K562 (cell line): ENCODE measurements around the gene HPSE2. TPM values are rescaled to one million over a fixed set of nuclear protein-coding genes. Genes with fewer than 3 reads are reported as not detected.

ENCODE experiments used
- ATAC-seq: fragments of 200-7000 bp; cut with Tn5 transposase; 3 replicates; pipeline ENCODE4 v1.9.1; 2020; ENCODE audit warnings: moderate library complexity
- BruUV-seq: library from RNA; stranded (reverse); fragments of 400-500 nt; replicated peaks from 2 replicates; lab custom pipeline; 2021; lab: Mats Ljungman, UMichigan
- CTCF ChIA-PET: fragments of 300-600 bp; formaldehyde crosslinking; extraction: SDS; loops from one replicate; lab custom pipeline; 2021; ENCODE audit warnings: low intra/inter-chr PET ratio; lab: Yijun Ruan, JAX
- POLR2A ChIA-PET: fragments of 300-600, 350-650 bp; sonication (Branson Sonifier 250); formaldehyde crosslinking; extraction: SDS; loops from one replicate; lab custom pipeline; 2021; ENCODE audit warnings: antibody characterized with exemption, inconsistent platforms; lab: Yijun Ruan, JAX
- DNase-seq, 4 experiments: peaks; one replicate each; pipeline versions ENCODE4 v3.0.0 to v3.0.0-alpha.2; 2011 to 2018; ENCODE audit warnings: low spot score in 3 of 4, mixed read lengths in 3 of 4; ENCODE audit errors: extremely low read depth in 1 of 4
- FAIRE-seq: peaks from 2 replicates; lab custom pipeline; 2011; peaks lifted over from hg19 to GRCh38; lab: Jason Lieb, UNC
- H2AFZ ChIP-seq: 2 replicates; pipeline ENCODE4 v1.6.0; 2011; ENCODE audit warnings: low read depth, low read length, control low read depth, inconsistent platforms
- H3K27ac ChIP-seq: fragments of 200-600 bp; 3 replicates; pipeline ENCODE4 v1.8.0; 2011; ENCODE audit warnings: low read depth, mild to moderate bottlenecking, control low read depth, inconsistent platforms, low read length, moderate library complexity, mixed read lengths; ENCODE audit errors: extremely low read depth
- H3K27me3 ChIP-seq, 2 experiments: fragments of 300-600 bp in 1 of 2; 2 replicates in 1 of 2; 3 replicates in 1 of 2; pipeline versions ENCODE4 v1.6.0 to v1.8.0; 2011; ENCODE audit warnings: inconsistent platforms in 2 of 2, low read length in 2 of 2, mild to moderate bottlenecking in 1 of 2, mixed read lengths in 1 of 2, moderate library complexity in 1 of 2; ENCODE audit not compliant: control insufficient read depth in 2 of 2, insufficient read depth in 2 of 2
- H3K36me3 ChIP-seq: fragments of 300-600 bp; 3 replicates; pipeline ENCODE4 v1.8.0; 2011; ENCODE audit warnings: mild to moderate bottlenecking, low read length, inconsistent platforms; ENCODE audit not compliant: control insufficient read depth, insufficient read depth
- H3K4me1 ChIP-seq, 2 experiments: fragments of 200-600 bp in 1 of 2; replicated peaks in 1 of 2; 2 replicates in 1 of 2; 3 replicates in 1 of 2; pipeline versions ENCODE4 v1.5.1 to v1.8.0; 2011; ENCODE audit warnings: inconsistent platforms in 2 of 2, low read length in 2 of 2, mild to moderate bottlenecking in 1 of 2, mixed read lengths in 1 of 2, moderate library complexity in 1 of 2; ENCODE audit not compliant: control insufficient read depth in 2 of 2, insufficient read depth in 2 of 2
- H3K4me2 ChIP-seq: 2 replicates; pipeline ENCODE4 v1.6.1; 2011; ENCODE audit warnings: low read length, control low read depth, inconsistent platforms, mixed read lengths; ENCODE audit not compliant: insufficient read depth
- H3K4me3 ChIP-seq: fragments of 200-600 bp; sonication (generic), shearing (Covaris generic); 2 replicates; pipeline ENCODE4 v1.5.1; 2016; ENCODE audit warnings: control low read depth, inconsistent platforms
- H3K79me2 ChIP-seq: fragments of 200-600 bp; 3 replicates; pipeline ENCODE4 v1.8.0; 2011; ENCODE audit warnings: low read length, inconsistent platforms; ENCODE audit not compliant: control insufficient read depth, insufficient read depth
- H3K9ac ChIP-seq, 2 experiments: 2 replicates each; pipeline versions ENCODE4 v1.6.0 to v1.6.1; 2011; ENCODE audit warnings: low read depth in 2 of 2, low read length in 2 of 2, control low read depth in 1 of 2, inconsistent platforms in 1 of 2, mild to moderate bottlenecking in 1 of 2, mixed read lengths in 1 of 2; ENCODE audit not compliant: insufficient read depth in 1 of 2
- H3K9me1 ChIP-seq: one replicate; pipeline ENCODE4 v1.6.0; 2011; ENCODE audit warnings: inconsistent platforms, mild to moderate bottlenecking, low read length, moderate library complexity; ENCODE audit not compliant: control insufficient read depth, insufficient read depth
- H3K9me3 ChIP-seq: replicated peaks from 2 replicates; pipeline ENCODE4 v1.5.1; 2011; ENCODE audit warnings: low read depth, low read length, inconsistent platforms; ENCODE audit not compliant: control insufficient read depth, insufficient read depth
- H4K20me1 ChIP-seq: replicated peaks from 2 replicates; pipeline ENCODE4 v1.6.1; 2011; ENCODE audit warnings: low read length, inconsistent platforms, mixed read lengths; ENCODE audit not compliant: control insufficient read depth, insufficient read depth
- CHD4 ChIP-seq: fragments of 200-600 bp; sonication (generic); IDR thresholded peaks from 3 replicates; pipeline ENCODE4 v1.6.1; 2012; ENCODE audit warnings: low read depth, mild to moderate bottlenecking, mixed read lengths, low read length, inconsistent platforms; ENCODE audit not compliant: insufficient read depth, insufficient replicate concordance, poor library complexity, severe bottlenecking
- EWSR1 ChIP-seq: fragments of 450-650 bp; IDR thresholded peaks from 2 replicates; pipeline ENCODE4 v1.6.1; 2018; ENCODE audit warnings: borderline replicate concordance, mild to moderate bottlenecking, low read depth, moderate library complexity; ENCODE audit not compliant: partially characterized antibody
- FOXJ2 ChIP-seq: fragments of 200-800 bp; sonication (Bioruptor generic); IDR thresholded peaks from 2 replicates; pipeline ENCODE4 v1.6.1; 2016; ENCODE audit warnings: missing genetic modification characterization, missing compliant biosample characterization
- FUS ChIP-seq: fragments of 200-400 bp; formaldehyde crosslinking; optimal IDR thresholded peaks from 2 replicates; pipeline ENCODE3; 2017; ENCODE audit warnings: low read depth, low read length
- GABPB2 ChIP-seq: fragments of 250-450 bp; sonication (Bioruptor Pico); conservative IDR thresholded peaks from 2 replicates; pipeline ENCODE4 v1.5.1; 2021; ENCODE audit warnings: mild to moderate bottlenecking
- HCFC1 ChIP-seq: IDR thresholded peaks from 2 replicates; pipeline ENCODE4 v1.6.1; 2012; ENCODE audit warnings: low read depth, low read length, improper control_type of control experiment
- HMG20B ChIP-seq: fragments of 250-450 bp; sonication (Bioruptor Pico); IDR thresholded peaks from 2 replicates; pipeline ENCODE4 v1.5.0; 2021; ENCODE audit warnings: mild to moderate bottlenecking
- MNT ChIP-seq, 2 experiments: fragments of 450-650 bp; conservative IDR thresholded peaks; 2 replicates each; pipeline ENCODE4 v1.6.1; 2017; ENCODE audit warnings: mild to moderate bottlenecking in 2 of 2, moderate library complexity in 2 of 2
- MYNN ChIP-seq, 2 experiments: sonication (generic); formaldehyde crosslinking in 1 of 2; IDR thresholded peaks; 2 replicates each; pipeline versions ENCODE4 v1.5.0 to v1.6.1; 2016 to 2020; ENCODE audit warnings: antibody characterized with exemption in 1 of 2, missing genetic modification reagents in 1 of 2
- PHTF2 ChIP-seq: fragments of 250-450 bp; sonication (Bioruptor Pico); IDR thresholded peaks from 2 replicates; pipeline ENCODE4 v1.5.0; 2021; ENCODE audit warnings: mild to moderate bottlenecking
- POLR2H ChIP-seq: IDR thresholded peaks from 2 replicates; pipeline ENCODE4 v1.6.1; 2016; ENCODE audit warnings: missing genetic modification characterization, low read depth, mild to moderate bottlenecking, control low read depth, missing compliant biosample characterization, moderate library complexity
- POLR3G ChIP-seq: IDR thresholded peaks from 2 replicates; pipeline ENCODE4 v1.6.1; 2011; ENCODE audit not compliant: insufficient read length, insufficient replicate concordance; ENCODE audit errors: extremely low read depth
- TAL1 ChIP-seq: fragments of 450-650 bp; IDR thresholded peaks from 2 replicates; pipeline ENCODE4 v1.6.1; 2016; ENCODE audit warnings: mild to moderate bottlenecking
- TFAP4 ChIP-seq: sonication (generic); formaldehyde crosslinking; IDR thresholded peaks from 2 replicates; pipeline ENCODE4 v1.8.0; 2022; ENCODE audit warnings: missing genetic modification reagents, mild to moderate bottlenecking, moderate library complexity, borderline replicate concordance
- THRAP3 ChIP-seq: fragments of 450-650 bp; IDR thresholded peaks from 2 replicates; pipeline ENCODE4 v1.6.1; 2016; ENCODE audit warnings: mild to moderate bottlenecking, inconsistent platforms, borderline replicate concordance
- ZC3H4 ChIP-seq: sonication (generic); formaldehyde crosslinking; IDR thresholded peaks from 2 replicates; pipeline ENCODE4 v1.9.0; 2021; ENCODE audit warnings: missing genetic modification reagents, borderline replicate concordance
- ZNF282 ChIP-seq: sonication (generic); formaldehyde crosslinking; IDR thresholded peaks from 2 replicates; pipeline ENCODE4 v1.8.1; 2023; ENCODE audit warnings: missing genetic modification reagents
- WGBS: fragments of 100-300 bp; shearing (Covaris generic); methylation state at CpG from one replicate; pipeline ENCODE4 v1.1.6; 2016; ENCODE audit warnings: low coverage, mixed read lengths; ENCODE audit not compliant: insufficient coverage; ENCODE audit errors: missing lambda C conversion rate; 5-methylcytosine and 5-hydroxymethylcytosine counted together
- in situ Hi-C: fragments of 300-500 bp; cut with MboI; formaldehyde crosslinking; loops from 4 replicates; pipeline ENCODE4 v1.15.0; 2018; ENCODE audit warnings: inconsistent platforms, mixed read lengths
- intact Hi-C: fragments of 100-400 bp; cut with micrococcal nuclease; formaldehyde crosslinking; loops from 2 replicates; pipeline ENCODE4 v1.14.2; 2022
- polyA plus RNA-seq, 8 experiments: library from polyadenylated mRNA; depleted of rRNA in 4 of 8; stranded (reverse) in 5 of 8; unstranded in 3 of 8; fragments of >200 nt; fragmentation: Nextera tagmentation in 2 of 8; fragmentation: Illumina TruSeq in 1 of 8; extraction: Ambion mirVana in 2 of 8; extraction: Trizol in 1 of 8; gene quantifications; 2 replicates each; pipeline versions ENCODE4 v1.2.1 to v1.2.3, GENCODE V29; 2011 to 2014; ENCODE audit warnings: inconsistent platforms in 1 of 8, missing spikeins in 1 of 8
- total RNA-seq, 7 experiments: library from RNA; depleted of rRNA in 6 of 7; stranded (reverse); fragments of >200 nt in 6 of 7; fragmentation: Illumina TruSeq in 2 of 7; extraction: Trizol in 2 of 7; gene quantifications; 2 replicates each; pipeline versions ENCODE4 v1.2.1 to v1.2.3, GENCODE V29; 2011 to 2021; ENCODE audit warnings: low replicate concordance in 1 of 7

The HPSE2 gene
- total and polyA plus RNA-seq, 9 of the 15 experiments (the other 6 are each of a cell fraction or from before 2014, with no cell fraction given) = 0.03 to 0.10 (median 0.04) TPM; not detected in 2

- no TSS peak for BruUV-seq
- ATAC-seq = no peak
- Histone ChIP-seq H3K9ac (no peak overlapping the region), H3K4me3 (no peak overlapping the region), H3K36me3 (peaks cover 76% of the 10 kb centered on the region; the same call in 2 of the 3 replicates), H3K4me2 (no peak overlapping the region), H4K20me1 (no peaks in the 10 kb centered on the region), H3K79me2 (no peaks in the 10 kb centered on the region), H3K9me1 (no peaks in the 10 kb centered on the region), H3K9me3 (no peaks in the 10 kb centered on the region), H3K27me3 (no peaks in the 10 kb centered on the region), H3K27ac (no peak overlapping the region), H3K4me1 (no peaks in the 10 kb centered on the region; a peak in 1 of 5 replicates), H2AFZ (no peak overlapping the region)
- no peak for DNase-seq
- ChIA-PET CTCF (no interaction called here), POLR2A (interaction anchor here (1.2 kb wide), 1 partner anchor 12 kb away, joined by 4 read pairs; no protein-coding TSS in a partner anchor)
- no peak for FAIRE-seq
- in situ Hi-C loops = no loop called here
- TF ChIP-seq THRAP3 = no peak
- TF ChIP-seq HMG20B (CRISPR knock-in tag) = no peak
- TF ChIP-seq ZC3H4 (CRISPR knock-in tag) = no peak
- TF ChIP-seq GABPB2 (CRISPR knock-in tag) = no peak
- no peak for TF ChIP-seq HCFC1
- no peak for TF ChIP-seq POLR3G
- no peak for TF ChIP-seq FOXJ2 (tag)
- no peak for TF ChIP-seq TFAP4 (CRISPR knock-in tag)
- no peak for TF ChIP-seq ZNF282
- no peak for TF ChIP-seq MNT (conservative IDR thresholded peaks at IDR 0.05)
- TF ChIP-seq FUS = no peak
- no peak for TF ChIP-seq MYNN (IDR thresholded peaks at IDR 0.05)
- TF ChIP-seq MYNN (CRISPR knock-in tag; IDR thresholded peaks at IDR 0.05) = no peak
- no peak for TF ChIP-seq CHD4
- no peak for TF ChIP-seq EWSR1
- TF ChIP-seq TAL1 = no peak
- no peak for TF ChIP-seq POLR2H (tag)
- no peak for TF ChIP-seq PHTF2 (CRISPR knock-in tag)
- intact Hi-C loops = no loop called here
- 0% methylated on average over 1 of the region's 1 CpG for WGBS
Measured at GRCh38 chr10:98432330-98432729, 803.3 kb downstream of the HPSE2 start.
